RWPE1 (cell line): ENCODE data around the gene PRAMEF9.
"Not testable (repeated sequence)": the region's sequence is repeated elsewhere in the genome, so short reads cannot be mapped to it uniquely, and the experiment has no call there.

ENCODE experiments used
- CTCF ChIA-PET: fragments of 350-600 bp; sonication (Branson Sonifier 250); formaldehyde crosslinking; extraction: SDS; loops from one replicate; lab custom pipeline; 2021; lab: Yijun Ruan, JAX
- POLR2A ChIA-PET: fragments of 400-600 bp; formaldehyde crosslinking; extraction: SDS; loops from one replicate; lab custom pipeline; 2020; ENCODE audit warnings: antibody characterized with exemption; ENCODE audit not compliant: low non-redundant PET; lab: Yijun Ruan, JAX
- DNase-seq: peaks from one replicate; pipeline ENCODE4 v3.0.0; 2012; ENCODE audit warnings: low spot score
- H3K27ac ChIP-seq: fragments of 450-650 bp; 2 replicates; pipeline ENCODE4 v1.5.1; 2017
- TF ChIP-seq, protein P1 (sequence below): fragments of 450-650 bp; conservative IDR thresholded peaks from 2 replicates; pipeline ENCODE4 v1.5.1; 2017; ENCODE audit warnings: low read depth, mild to moderate bottlenecking

The PRAMEF9 gene

DNA sequence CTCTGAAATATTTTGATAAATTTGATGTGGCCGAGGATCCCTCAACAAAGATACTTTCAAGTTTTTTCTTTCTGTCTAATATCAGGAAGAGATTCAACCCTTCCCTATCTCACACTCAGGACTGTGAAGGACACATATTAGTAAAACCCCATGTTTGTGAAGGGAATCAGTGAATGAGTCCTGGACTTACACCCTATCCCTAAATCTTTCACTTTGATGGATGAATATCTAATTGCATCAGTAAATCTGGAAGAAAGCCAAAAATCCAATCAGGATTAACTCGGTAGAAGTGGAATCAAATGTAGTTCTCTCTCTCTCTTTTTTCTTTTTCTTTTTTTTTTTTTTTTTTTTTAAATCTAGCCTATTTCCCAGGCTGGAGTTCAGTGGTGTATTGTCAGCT, at the start of gene PRAMEF9:
TSS of gene PRAMEF9 (plus strand) at position 301 of the 400 bp plus-strand sequence. CDS start 3,433 bp downstream, outside the sequence.
- H3K27ac ChIP-seq, DNase-seq, CTCF ChIA-PET, POLR2A ChIA-PET: not testable (repeated sequence)

DNA sequence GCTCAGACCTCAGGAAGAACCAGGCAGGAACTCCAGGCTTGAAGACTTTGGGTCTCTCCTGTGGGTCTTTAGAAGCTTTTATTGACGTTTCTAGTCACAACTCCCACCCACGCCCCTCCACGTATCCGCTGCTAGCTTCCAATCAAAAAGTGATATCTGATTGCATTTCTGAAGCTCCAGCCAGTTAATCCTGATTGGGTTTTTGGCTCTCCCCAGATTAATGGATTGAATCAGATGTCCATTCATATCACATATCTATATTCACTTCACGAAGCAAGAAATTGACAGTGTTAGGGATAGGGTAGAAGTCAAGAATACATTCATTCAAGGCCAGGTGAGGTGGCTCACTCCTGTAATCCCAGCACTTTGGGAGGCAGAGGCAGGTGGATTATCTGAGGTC, 15.7 kb upstream of the PRAMEF9 start, which contains the start of gene PRAMEF26:
TSS of gene PRAMEF26 (minus strand) at position 101 of the 400 bp plus-strand sequence. CDS start 2,914 bp downstream, outside the sequence.
- CTCF ChIA-PET, POLR2A ChIA-PET: not testable (repeated sequence)

DNA sequence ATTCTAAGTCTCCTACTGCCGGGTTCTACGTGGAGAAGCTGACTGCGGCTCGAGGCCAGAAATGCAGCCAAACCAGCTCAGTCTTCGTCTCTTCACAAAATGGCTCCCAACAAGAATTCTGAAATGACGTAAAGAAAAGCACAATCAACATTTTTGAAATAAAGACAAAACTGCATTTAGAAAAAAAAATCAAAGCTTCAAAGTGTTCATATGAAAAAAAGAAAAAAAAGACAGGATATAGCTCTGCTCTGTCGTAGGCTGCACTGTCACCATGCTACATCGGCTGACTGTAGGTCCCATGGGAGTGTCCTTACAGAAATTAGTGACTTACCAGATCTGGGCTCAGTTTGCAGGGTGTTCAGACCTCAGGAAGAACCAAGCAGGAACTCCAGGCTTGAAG, 6.1 kb upstream of the PRAMEF9 start, which contains the start of gene HNRNPCL4:
TSS of gene HNRNPCL4 (minus strand) at position 101 of the 400 bp plus-strand sequence. CDS start 164 bp downstream, outside the sequence.
- H3K27ac ChIP-seq, POLR2A ChIA-PET, DNase-seq, CTCF ChIA-PET: not testable (repeated sequence)

More for the DNA sequence above, 15.7 kb upstream of the PRAMEF9 start, which contains the start of gene PRAMEF26:
- not testable (repeated sequence) for H3K27ac ChIP-seq, DNase-seq

DNA sequence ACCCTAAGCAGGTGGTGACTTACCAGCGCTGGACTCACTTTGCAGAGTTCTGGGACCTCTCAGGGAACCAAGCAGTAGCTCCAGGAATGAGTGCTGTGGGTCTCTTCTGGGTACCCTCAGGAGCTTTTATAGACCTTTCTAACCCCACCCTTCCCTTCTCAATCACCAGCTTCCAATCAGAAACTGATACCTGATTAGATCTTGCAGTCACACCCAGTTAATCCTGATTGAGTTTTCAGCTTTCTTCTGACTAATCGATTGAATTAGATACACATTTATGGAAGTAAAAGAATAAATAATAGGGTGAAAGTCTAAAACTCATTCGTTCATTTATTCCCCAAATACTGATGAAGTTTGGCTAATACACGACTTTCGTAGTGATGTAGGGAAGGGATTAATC, 29.7 kb downstream of the PRAMEF9 start, which contains the start of gene PRAMEF13:
TSS of gene PRAMEF13 (minus strand) at position 101 of the 400 bp plus-strand sequence. CDS start 1,820 bp downstream, outside the sequence.
- CTCF ChIA-PET, H3K27ac ChIP-seq, POLR2A ChIA-PET, DNase-seq: not testable (repeated sequence)

DNA sequence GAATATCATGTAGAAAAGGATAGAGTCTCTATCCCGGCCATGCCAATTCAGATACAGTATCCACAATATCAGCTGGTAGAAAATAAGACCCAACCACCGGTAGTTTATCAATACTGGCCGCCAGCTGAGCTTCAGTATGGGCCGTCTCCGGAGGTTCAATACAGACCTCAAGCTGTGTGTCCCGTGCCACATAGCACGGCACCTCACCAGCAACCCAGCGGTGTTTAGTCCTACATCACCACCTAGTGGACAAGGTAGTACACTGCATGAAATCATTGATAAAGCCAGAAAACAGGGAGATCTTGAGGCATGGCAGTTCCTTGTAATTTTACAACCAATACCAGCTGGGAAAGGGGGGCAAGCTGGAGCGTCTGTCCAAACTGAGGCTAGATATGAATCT, 37.1 kb downstream of the PRAMEF9 start:
- DNase-seq, H3K27ac ChIP-seq, POLR2A ChIA-PET, CTCF ChIA-PET: not testable (repeated sequence)

DNA sequence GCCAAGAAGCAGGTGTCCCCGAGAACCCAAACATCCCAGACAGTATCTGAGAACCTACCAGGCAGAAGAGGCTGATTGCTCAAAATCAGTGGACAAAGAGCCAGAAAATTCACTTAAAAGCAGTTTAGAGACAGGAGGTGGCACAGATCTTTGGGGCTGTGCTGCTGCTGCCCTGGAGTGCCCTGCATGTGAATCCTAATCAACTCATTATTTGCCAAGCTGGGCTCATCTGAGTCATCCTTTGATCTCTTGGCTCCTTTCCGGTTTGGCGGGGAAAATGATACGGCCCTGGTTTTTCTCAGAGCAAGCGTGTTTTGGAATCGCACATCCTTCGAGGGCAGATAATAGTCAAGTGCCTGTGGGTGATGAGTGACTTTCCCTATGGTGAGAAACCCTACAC, 45.0 kb downstream of the PRAMEF9 start:
- DNase-seq, CTCF ChIA-PET, POLR2A ChIA-PET, H3K27ac ChIP-seq: not testable (repeated sequence)

DNA sequence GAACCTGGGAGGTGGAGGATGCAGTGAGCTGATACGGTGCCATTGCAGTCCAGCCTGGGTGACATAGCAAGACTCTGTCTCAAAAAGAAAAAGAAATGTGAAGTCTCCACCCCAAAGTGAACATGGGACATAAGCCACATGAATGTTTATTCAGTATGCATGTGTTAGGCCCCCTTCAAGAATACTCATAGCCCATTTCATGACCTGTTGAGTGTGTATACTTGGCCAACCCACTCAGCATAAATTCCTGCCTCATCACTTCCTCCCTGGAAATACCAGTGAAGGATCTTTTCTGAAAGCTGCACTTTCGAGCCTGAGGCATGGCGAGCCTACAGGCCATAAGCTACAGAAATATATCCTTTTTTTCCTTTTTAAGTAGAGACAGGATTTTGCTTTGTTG, 47.6 kb downstream of the PRAMEF9 start:
- H3K27ac ChIP-seq, CTCF ChIA-PET, DNase-seq, POLR2A ChIA-PET: not testable (repeated sequence)

DNA sequence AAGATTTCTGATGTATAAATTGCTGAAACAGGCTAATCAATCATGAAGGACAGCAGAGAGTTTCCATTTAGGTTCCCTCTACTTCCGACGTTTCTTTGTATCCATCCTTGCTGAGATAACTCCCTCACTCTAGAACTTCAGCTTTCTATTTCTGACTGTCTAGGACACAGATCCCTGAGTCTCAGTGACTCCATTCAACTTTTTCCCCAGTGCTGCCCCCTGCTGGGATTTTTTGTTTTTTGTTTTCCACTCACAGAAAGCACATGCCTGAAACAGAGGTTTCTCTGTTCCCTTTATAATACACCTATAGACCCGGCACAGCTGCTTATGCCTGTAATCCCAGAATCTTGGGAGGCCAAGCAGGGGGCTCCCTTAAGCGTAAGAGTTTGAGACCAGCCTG, 51.1 kb downstream of the PRAMEF9 start:
- DNase-seq, H3K27ac ChIP-seq, POLR2A ChIA-PET, CTCF ChIA-PET: not testable (repeated sequence)

DNA sequence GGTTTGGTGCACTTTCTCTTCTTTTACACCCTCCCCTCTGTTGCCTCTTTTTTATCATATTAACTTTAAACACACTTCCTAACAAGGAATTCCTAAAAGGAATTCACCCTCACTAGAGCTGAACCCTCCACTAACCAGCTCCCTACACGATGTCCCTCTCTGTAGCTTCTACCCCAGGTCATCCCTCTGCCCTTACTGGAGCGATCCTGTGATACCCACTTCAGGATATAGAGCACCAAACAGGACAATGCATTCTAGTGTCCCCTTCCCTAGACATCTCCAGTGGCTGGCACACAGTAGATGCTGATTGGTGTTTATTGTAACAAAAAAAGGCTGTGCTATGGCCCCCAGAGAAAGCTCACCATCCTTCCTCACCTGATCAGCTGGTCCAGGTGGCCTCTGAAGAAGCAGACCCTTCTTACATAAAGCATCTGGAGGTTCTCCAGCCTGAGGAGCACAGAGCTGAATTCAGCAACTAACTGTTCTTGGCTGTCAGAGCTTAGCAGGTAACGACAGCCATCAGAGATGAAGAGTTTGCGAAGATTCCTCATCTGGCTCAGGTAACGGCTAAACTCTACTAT, 52.9 kb downstream of the PRAMEF9 start:
- H3K27ac ChIP-seq = no peak overlapping the region
- TF ChIP-seq, protein P1, sequence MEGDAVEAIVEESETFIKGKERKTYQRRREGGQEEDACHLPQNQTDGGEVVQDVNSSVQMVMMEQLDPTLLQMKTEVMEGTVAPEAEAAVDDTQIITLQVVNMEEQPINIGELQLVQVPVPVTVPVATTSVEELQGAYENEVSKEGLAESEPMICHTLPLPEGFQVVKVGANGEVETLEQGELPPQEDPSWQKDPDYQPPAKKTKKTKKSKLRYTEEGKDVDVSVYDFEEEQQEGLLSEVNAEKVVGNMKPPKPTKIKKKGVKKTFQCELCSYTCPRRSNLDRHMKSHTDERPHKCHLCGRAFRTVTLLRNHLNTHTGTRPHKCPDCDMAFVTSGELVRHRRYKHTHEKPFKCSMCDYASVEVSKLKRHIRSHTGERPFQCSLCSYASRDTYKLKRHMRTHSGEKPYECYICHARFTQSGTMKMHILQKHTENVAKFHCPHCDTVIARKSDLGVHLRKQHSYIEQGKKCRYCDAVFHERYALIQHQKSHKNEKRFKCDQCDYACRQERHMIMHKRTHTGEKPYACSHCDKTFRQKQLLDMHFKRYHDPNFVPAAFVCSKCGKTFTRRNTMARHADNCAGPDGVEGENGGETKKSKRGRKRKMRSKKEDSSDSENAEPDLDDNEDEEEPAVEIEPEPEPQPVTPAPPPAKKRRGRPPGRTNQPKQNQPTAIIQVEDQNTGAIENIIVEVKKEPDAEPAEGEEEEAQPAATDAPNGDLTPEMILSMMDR = no peak
- ChIA-PET POLR2A (no interaction called here), CTCF (no interaction called here)
- DNase-seq = no peak

DNA sequence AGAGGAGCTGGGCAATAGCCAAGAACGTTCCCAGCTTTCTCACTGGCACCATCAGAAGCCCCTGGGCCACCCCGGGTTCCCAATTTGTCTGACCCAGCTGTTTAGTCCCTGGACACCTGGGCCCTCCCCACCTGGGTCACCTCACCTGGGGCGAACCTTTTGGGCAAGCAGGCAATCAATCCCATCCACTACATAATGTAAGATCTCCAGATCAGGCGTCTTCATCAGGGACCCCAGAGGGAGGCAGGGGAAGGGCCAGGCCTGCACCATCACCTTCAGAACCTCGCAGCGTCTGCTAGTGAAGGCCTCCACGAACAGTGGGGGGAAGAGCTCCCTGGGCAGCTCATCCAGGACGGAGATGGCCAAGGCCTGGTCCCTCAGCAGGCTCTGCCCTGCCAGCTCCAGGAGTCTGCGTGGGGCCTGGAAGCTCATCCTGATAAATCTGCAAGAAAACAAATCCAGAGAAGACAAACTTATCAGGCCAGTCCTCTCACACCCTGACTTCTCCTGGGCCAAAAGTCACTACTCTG, 54.1 kb downstream of the PRAMEF9 start, which contains the start of gene PRAMEF18:
TSS of gene PRAMEF18 (minus strand) at position 480 of the 530 bp plus-strand sequence. CDS start at position 432, 48 bp downstream.
- CTCF ChIA-PET, POLR2A ChIA-PET, H3K27ac ChIP-seq, DNase-seq: not testable (repeated sequence)

DNA sequence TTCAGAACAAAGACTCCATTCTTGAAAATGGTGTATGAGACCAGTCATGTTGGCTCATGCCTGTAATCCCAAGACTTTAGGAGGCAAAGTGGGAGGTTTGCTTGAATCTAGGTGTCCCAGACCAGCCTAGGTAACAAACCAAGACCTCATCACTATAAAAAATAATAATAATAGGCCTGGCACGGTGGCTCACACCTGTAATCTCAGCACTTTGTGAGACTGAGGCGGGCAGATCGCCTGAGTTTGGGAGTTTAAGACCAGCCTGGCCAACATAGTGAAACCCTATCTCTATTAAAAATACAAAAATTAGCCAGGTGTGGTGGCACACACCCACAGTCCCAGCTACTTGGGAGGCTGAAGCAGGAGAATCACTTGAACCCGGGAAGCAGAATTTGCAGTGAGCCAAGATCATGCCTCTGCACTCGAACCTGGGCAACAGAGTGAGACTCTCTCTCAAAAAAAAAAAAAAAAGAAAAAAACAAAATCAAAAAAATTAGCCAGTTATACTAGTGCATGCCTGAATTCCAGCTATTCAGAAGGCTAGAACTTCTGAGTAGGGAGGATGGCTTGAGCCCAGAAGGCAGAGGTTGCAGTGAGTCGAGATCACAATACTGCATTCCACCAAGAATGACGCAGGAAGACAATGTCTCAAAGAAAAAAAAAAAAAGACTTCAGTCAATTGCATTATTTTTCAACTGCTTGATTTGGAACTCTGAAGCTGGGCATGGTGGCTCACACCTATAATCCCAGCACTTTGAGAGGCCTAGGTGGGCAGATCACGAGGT, 55.8 kb downstream of the PRAMEF9 start:
- H3K27ac ChIP-seq, POLR2A ChIA-PET, CTCF ChIA-PET, DNase-seq: not testable (repeated sequence)
